ENCODE measurements around the gene SLC6A19. TPM values are rescaled to one million over a fixed set of nuclear protein-coding genes. Genes with fewer than 3 reads are reported as not detected.

The SLC6A19 gene
- total and polyA plus RNA-seq, 10 of the 15 experiments (the other 5 are each of a cell fraction or from before 2014, with no cell fraction given) = 0.01 to 0.03 TPM; not detected in 8

GRCh38 chr5:1158647-1159340 is 42.6 kb upstream of the SLC6A19 start:
- no TSS peak for BruUV-seq (replicated peaks)
- TF ChIP-seq ZBTB33 (IDR thresholded peaks at IDR 0.05) = no peak
- no peak for TF ChIP-seq POLR2AphosphoS5 (IDR thresholded peaks at IDR 0.05; ENCODE audit: low read length)
- no peak for TF ChIP-seq ZNF24 (IDR thresholded peaks at IDR 0.05)
- TF ChIP-seq ZBTB40 (IDR thresholded peaks at IDR 0.05; ENCODE audit: borderline replicate concordance) = no peak
- TF ChIP-seq NFIC (IDR thresholded peaks at IDR 0.05; ENCODE audit: low read depth, low read length) = no peak
- TF ChIP-seq STAT1 (conservative IDR thresholded peaks at IDR 0.05) = no peak
- TF ChIP-seq HDGF (IDR thresholded peaks at IDR 0.05) = no peak
- TF ChIP-seq MEF2A (IDR thresholded peaks at IDR 0.05; ENCODE audit: insufficient read depth, low read depth, low read length) = no peak
- no peak for TF ChIP-seq NFXL1 (IDR thresholded peaks at IDR 0.05; ENCODE audit: borderline replicate concordance)
- no peak for TF ChIP-seq CBFB (IDR thresholded peaks at IDR 0.05; ENCODE audit: low read depth)
- no peak for TF ChIP-seq PKNOX1 (IDR thresholded peaks at IDR 0.05)
- no peak for TF ChIP-seq ELK1 (IDR thresholded peaks at IDR 0.05; ENCODE audit: low read depth, low read length)
- TF ChIP-seq NR2C2 (IDR thresholded peaks at IDR 0.05; ENCODE audit: borderline replicate concordance, control insufficient read depth, insufficient read length, low read depth) = no peak
- no peak for TF ChIP-seq RELA (IDR thresholded peaks at IDR 0.05; ENCODE audit: borderline replicate concordance, partially characterized antibody)
- Histone ChIP-seq H3K27me3 (replicated peaks in 1 of 2; ENCODE audit: control insufficient read depth in 2 of 2, insufficient read depth in 2 of 2, low read length in 1 of 2) (peaks cover 0 to 3% of the 10 kb centered on the region in 2 experiments; a peak in 3 of 4 replicates), H3K4me2 (ENCODE audit: control insufficient read depth, insufficient read depth) (no peak overlapping the region), H4K20me1 (ENCODE audit: control insufficient read depth, insufficient read depth) (no peaks in the 10 kb centered on the region), H3K9me3 (replicated peaks; ENCODE audit: control insufficient read depth, insufficient read depth, low read length) (no peaks in the 10 kb centered on the region; the same call in 2 of the 3 replicates), H3K9ac (ENCODE audit: control insufficient read depth, insufficient read depth, low read length) (no peak overlapping the region), H3K4me3 (no peak overlapping the region), H3K79me2 (ENCODE audit: control insufficient read depth, insufficient read depth, low read length) (no peaks in the 10 kb centered on the region), H3K4me1 (ENCODE audit: control insufficient read depth, insufficient read depth, low read length) (no peaks in the 10 kb centered on the region), H3K36me3 (ENCODE audit: control insufficient read depth in 2 of 2, insufficient read depth in 2 of 2, low read length in 1 of 2) (no peaks in the 10 kb centered on the region), H2AFZ (ENCODE audit: control insufficient read depth, low read depth, low read length) (no peak overlapping the region), H3K27ac (ENCODE audit: control insufficient read depth, insufficient read depth) (no peak overlapping the region)
- RAD21 ChIA-PET (ENCODE audit: unreplicated experiment) = no interaction called here
- SMC1A ChIA-PET (ENCODE audit: uncharacterized antibody, unreplicated experiment) = no interaction called here
- POLR2A ChIA-PET = no interaction called here
- DNase-seq (ENCODE audit: low read depth, low spot score) (no peak), FAIRE-seq (no peak), ATAC-seq (no peak)
- in situ Hi-C loops (cut with MboI) (no loop called here), intact Hi-C loops (cut with micrococcal nuclease; ENCODE audit: unreplicated experiment) (no loop called here)
- CTCF ChIA-PET = no interaction called here
- WGBS (ENCODE audit: insufficient coverage, insufficient replicate concordance, low lambda C conversion rate, missing lambda C conversion rate) = 47% methylated on average over 19 of the region's 20 CpGs

All from GM12878 (cell line).